Activated B cell treated with CpG ODN at 0.5 μM for 24 hours (primary cell): ENCODE results near the gene KLHL7. TPM values are rescaled to one million over a fixed set of nuclear protein-coding genes. Genes with fewer than 3 reads are reported as not detected.

Source experiments
- ATAC-seq: fragments of 200-7000 bp; cut with Tn5 transposase; one replicate; pipeline ENCODE4 v1.10.0; 2021; ENCODE audit warnings: low read depth, mild to moderate bottlenecking, moderate library complexity
- CTCF ChIA-PET: fragments of 350-600 bp; sonication (Branson Sonifier 250); formaldehyde crosslinking; loops from one replicate; lab custom pipeline; 2021; ENCODE audit warnings: antibody characterized with exemption; lab: Charles Lee
- POLR2A ChIA-PET: fragments of 350-600 bp; sonication (Branson Sonifier 250); formaldehyde crosslinking; loops from one replicate; lab custom pipeline; 2021; ENCODE audit warnings: antibody characterized with exemption; lab: Charles Lee
- DNase-seq: peaks from one replicate; pipeline ENCODE4 v3.0.0; 2022
- H3K27ac Mint-ChIP-seq: one replicate; pipeline ENCODE4 v1.8.0; 2020; ENCODE audit warnings: mixed read lengths
- H3K27me3 Mint-ChIP-seq: one replicate; pipeline ENCODE4 v1.8.0; 2021; ENCODE audit warnings: mixed read lengths
- H3K36me3 Mint-ChIP-seq: one replicate; pipeline ENCODE4 v1.8.0; 2021; ENCODE audit warnings: low read depth, mixed read lengths
- H3K4me1 Mint-ChIP-seq: one replicate; pipeline ENCODE4 v1.8.0; 2021; ENCODE audit warnings: mixed read lengths
- H3K4me3 Mint-ChIP-seq: one replicate; pipeline ENCODE4 v1.8.0; 2020; ENCODE audit warnings: mild to moderate bottlenecking, mixed read lengths
- H3K9me3 Mint-ChIP-seq: one replicate; pipeline ENCODE4 v1.8.0; 2020; ENCODE audit warnings: mixed read lengths
- CTCF ChIP-seq: fragments of 200-600 bp; IDR thresholded peaks from one replicate; pipeline ENCODE4 v1.8.0; 2022; ENCODE audit warnings: antibody characterized with exemption, mild to moderate bottlenecking
- intact Hi-C: fragments of 100-400 bp; cut with micrococcal nuclease; formaldehyde crosslinking; loops from one replicate; pipeline ENCODE4 v1.15.1; 2024
- total RNA-seq: library from RNA; stranded (reverse); gene quantifications from 2 replicates; pipeline ENCODE4 v1.2.3, GENCODE V29; 2022

Gene KLHL7
- total RNA-seq, 1 donor from 2014 or later, result 13.4 TPM

DNA sequence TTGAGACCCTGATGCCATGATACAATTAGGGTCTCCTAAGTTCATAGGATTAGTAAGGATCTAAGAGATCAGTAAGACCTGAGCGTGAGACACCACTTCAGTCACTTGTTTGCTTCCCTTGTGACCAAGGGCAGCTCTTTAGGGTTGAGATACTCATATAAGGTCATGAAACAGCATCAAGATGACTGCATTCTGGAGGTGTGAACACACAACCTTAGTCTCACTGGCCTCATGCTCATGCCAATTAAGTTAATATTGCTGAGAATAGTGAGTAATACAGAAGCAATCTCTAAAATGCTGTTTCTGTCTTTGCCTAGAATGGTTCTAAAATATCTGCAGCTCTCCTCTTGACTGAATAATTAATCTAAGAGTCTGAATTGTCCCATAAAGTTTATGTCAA lies 39.6 kb upstream of the KLHL7 start:
- H3K36me3 Mint-ChIP-seq, result no peaks in the 10 kb centered on the region
- intact Hi-C loops, result no loop called here
- H3K9me3 Mint-ChIP-seq, result no peaks in the 10 kb centered on the region
- ATAC-seq, result no peak
- DNase-seq, result no peak
- TF ChIP-seq CTCF, result no peak
- no peaks in the 10 kb centered on the region for H3K4me1 Mint-ChIP-seq
- ChIA-PET POLR2A (no interaction called here), CTCF (no interaction called here)
- peaks cover 2% of the 10 kb centered on the region for H3K27me3 Mint-ChIP-seq
- no peak overlapping the region for H3K4me3 Mint-ChIP-seq
- H3K27ac Mint-ChIP-seq, result no peak overlapping the region

- intact Hi-C loops, result no loop called here
- ChIA-PET CTCF (no interaction called here), POLR2A (no interaction called here)
- DNase-seq (no peak), ATAC-seq (no peak)
- Mint-ChIP-seq H3K4me3 (no peak overlapping the region), H3K36me3 (no peaks in the 10 kb centered on the region), H3K27me3 (peaks cover 2% of the 10 kb centered on the region), H3K4me1 (no peaks in the 10 kb centered on the region), H3K9me3 (no peaks in the 10 kb centered on the region), H3K27ac (no peak overlapping the region)
- TF ChIP-seq CTCF, result no peak
Measured at GRCh38 chr7:23067271-23067670, 38.3 kb upstream of the KLHL7 start.

DNA sequence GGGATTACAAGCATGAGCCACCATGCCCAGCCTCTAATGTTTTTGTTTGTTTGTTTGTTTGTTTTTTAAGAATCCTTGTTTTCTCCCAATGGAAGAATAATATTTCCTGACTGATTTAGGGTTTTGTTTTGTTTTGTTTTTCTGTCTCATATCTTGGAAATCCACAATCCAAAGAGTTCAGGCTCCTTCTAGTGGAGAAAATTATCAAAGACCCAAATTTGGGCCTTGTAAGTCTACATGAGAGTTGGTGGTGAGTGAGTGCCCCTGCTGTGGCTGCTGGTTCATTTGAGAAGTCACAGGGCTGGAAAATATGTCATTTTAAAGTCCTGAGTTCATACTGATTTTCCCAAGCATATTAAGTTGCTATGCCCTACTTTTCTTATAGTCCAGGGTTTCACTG lies 33.5 kb upstream of the KLHL7 start:
- Mint-ChIP-seq H3K36me3 (no peaks in the 10 kb centered on the region), H3K4me3 (no peak overlapping the region), H3K9me3 (no peaks in the 10 kb centered on the region), H3K27ac (no peak overlapping the region), H3K4me1 (no peaks in the 10 kb centered on the region), H3K27me3 (peaks cover 2% of the 10 kb centered on the region)
- intact Hi-C loops, result no loop called here
- TF ChIP-seq CTCF, result no peak
- ATAC-seq (no peak), DNase-seq (no peak)
- ChIA-PET POLR2A (no interaction called here), CTCF (no interaction called here)

DNA sequence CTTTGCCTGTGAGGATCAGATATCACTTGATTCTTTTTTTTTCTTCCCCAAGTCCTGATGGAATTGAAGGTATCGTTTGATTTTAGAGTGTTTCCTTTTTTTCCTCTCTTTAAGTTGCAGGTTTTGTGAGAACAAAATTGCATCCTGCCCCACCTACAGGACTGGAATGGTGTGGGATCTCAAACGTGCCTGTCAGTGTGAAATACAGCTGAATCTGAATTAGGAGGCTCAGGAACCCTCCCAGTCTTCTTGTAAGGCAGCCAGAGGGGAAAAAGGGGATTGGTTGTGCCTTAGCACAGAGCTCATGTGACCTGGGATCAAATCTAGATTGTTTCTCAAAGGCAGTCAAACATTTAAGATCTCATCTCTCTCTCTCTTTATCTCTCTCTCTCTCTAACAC lies 32.7 kb upstream of the KLHL7 start:
- DNase-seq, result no peak
- intact Hi-C loops, result no loop called here
- Mint-ChIP-seq H3K36me3 (no peaks in the 10 kb centered on the region), H3K27ac (no peak overlapping the region), H3K4me1 (no peaks in the 10 kb centered on the region), H3K9me3 (no peaks in the 10 kb centered on the region), H3K27me3 (peaks cover 2% of the 10 kb centered on the region), H3K4me3 (no peak overlapping the region)
- TF ChIP-seq CTCF, result no peak
- ChIA-PET CTCF (interaction anchor here (0.6 kb wide), 1 partner anchor 501 kb away, joined by 3 read pairs; no protein-coding TSS in a partner anchor), POLR2A (no interaction called here)
- ATAC-seq, result no peak

DNA sequence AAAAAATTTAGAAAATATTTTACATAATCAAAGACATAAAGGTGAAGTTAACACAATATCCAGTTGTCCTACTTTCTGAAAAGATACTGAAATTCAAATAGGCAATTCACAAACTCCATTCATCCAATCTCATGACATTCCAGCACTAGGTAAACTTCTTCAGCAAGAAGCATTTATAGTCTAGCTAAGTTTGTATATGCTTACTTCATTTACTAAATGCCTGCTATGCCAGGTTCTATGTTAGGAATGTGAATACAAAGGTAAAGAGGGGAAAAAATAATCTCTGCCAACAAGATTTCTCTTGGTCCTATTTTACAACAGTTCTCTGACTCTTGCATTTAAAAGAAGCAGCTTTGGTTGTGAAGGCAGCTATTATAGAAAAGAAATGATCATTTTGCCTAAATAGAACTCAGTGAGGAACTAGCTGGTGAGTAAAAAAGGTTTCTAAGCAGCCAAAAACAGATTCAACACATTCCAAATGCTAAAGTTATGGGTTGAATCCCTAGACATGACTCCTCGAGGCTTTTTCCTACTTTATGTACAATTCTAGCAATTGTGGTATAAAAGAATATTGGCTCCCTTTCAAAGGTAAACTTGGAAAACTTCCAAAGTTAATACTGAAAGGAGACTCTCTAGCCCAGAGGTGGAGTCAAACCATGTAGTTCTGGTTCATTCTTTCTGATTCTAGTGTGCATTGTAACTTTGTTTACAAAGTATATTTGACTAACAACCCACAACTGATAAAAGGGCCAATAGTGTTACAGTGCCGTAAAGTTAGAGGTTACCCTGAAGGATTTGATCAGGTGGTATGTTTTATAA lies 30.9 kb upstream of the KLHL7 start:
- CTCF ChIA-PET, result interaction anchor here (0.6 kb wide), 1 partner anchor 11 kb away, joined by 3 read pairs; no protein-coding TSS in a partner anchor
- H3K4me3 Mint-ChIP-seq, result no peak overlapping the region
- no peak for DNase-seq
- intact Hi-C loops, result no loop called here
- H3K27ac Mint-ChIP-seq, result no peak overlapping the region
- no peak for TF ChIP-seq CTCF
- no peak for ATAC-seq
- no peaks in the 10 kb centered on the region for H3K9me3 Mint-ChIP-seq
- no peaks in the 10 kb centered on the region for H3K4me1 Mint-ChIP-seq
- no peaks in the 10 kb centered on the region for H3K36me3 Mint-ChIP-seq
- H3K27me3 Mint-ChIP-seq, result peaks cover 2% of the 10 kb centered on the region
- POLR2A ChIA-PET, result no interaction called here
